ENCODE measurements around the gene NADK. TPM values are rescaled to one million over a fixed set of nuclear protein-coding genes. Genes with fewer than 3 reads are reported as not detected.

The NADK gene
- total RNA-seq, 1 donor from 2014 or later = 66.0 TPM

GRCh38 chr1:1760715-1761114, 17.6 kb downstream of the NADK start:
- H3K27ac Mint-ChIP-seq (ENCODE audit: unreplicated experiment) = no peak overlapping the region
- H3K4me3 Mint-ChIP-seq (ENCODE audit: unreplicated experiment) = no peak overlapping the region
- no peak for DNase-seq
- peaks cover 1% of the 10 kb centered on the region for H3K9me3 Mint-ChIP-seq (ENCODE audit: unreplicated experiment)
- H3K4me1 Mint-ChIP-seq (ENCODE audit: low read depth, unreplicated experiment) = peaks cover 6% of the 10 kb centered on the region
- peaks cover 5% of the 10 kb centered on the region for H3K27me3 Mint-ChIP-seq (ENCODE audit: unreplicated experiment)
- no peak for TF ChIP-seq CTCF (IDR thresholded peaks at IDR 0.05; ENCODE audit: partially characterized antibody, unreplicated experiment)
- no peaks in the 10 kb centered on the region for H3K36me3 Mint-ChIP-seq (ENCODE audit: unreplicated experiment)

GRCh38 chr1:1760345-1760650, 18.0 kb downstream of the NADK start:
- H3K9me3 Mint-ChIP-seq (ENCODE audit: unreplicated experiment) = peaks cover 1% of the 10 kb centered on the region
- TF ChIP-seq CTCF (IDR thresholded peaks at IDR 0.05; ENCODE audit: partially characterized antibody, unreplicated experiment) = no peak
- no peaks in the 10 kb centered on the region for H3K36me3 Mint-ChIP-seq (ENCODE audit: unreplicated experiment)
- peaks cover 6% of the 10 kb centered on the region for H3K4me1 Mint-ChIP-seq (ENCODE audit: low read depth, unreplicated experiment)
- H3K27me3 Mint-ChIP-seq (ENCODE audit: unreplicated experiment) = peaks cover 5% of the 10 kb centered on the region
- no peak overlapping the region for H3K4me3 Mint-ChIP-seq (ENCODE audit: unreplicated experiment)
- no peak for DNase-seq
- H3K27ac Mint-ChIP-seq (ENCODE audit: unreplicated experiment) = no peak overlapping the region

GRCh38 chr1:1759456-1760344, 18.6 kb downstream of the NADK start:
- DNase-seq = no peak
- Mint-ChIP-seq H3K9me3 (ENCODE audit: unreplicated experiment) (peaks cover 1% of the 10 kb centered on the region), H3K27ac (ENCODE audit: unreplicated experiment) (no peak overlapping the region), H3K4me3 (ENCODE audit: unreplicated experiment) (no peak overlapping the region), H3K36me3 (ENCODE audit: unreplicated experiment) (no peaks in the 10 kb centered on the region), H3K27me3 (ENCODE audit: unreplicated experiment) (peaks cover 5% of the 10 kb centered on the region), H3K4me1 (ENCODE audit: low read depth, unreplicated experiment) (peaks cover 6% of the 10 kb centered on the region)
- TF ChIP-seq CTCF (IDR thresholded peaks at IDR 0.05; ENCODE audit: partially characterized antibody, unreplicated experiment) = no peak

GRCh38 chr1:1758692-1759455, 19.4 kb downstream of the NADK start:
- no peak overlapping the region for H3K27ac Mint-ChIP-seq (ENCODE audit: unreplicated experiment)
- DNase-seq = no peak
- H3K27me3 Mint-ChIP-seq (ENCODE audit: unreplicated experiment) = peaks cover 5% of the 10 kb centered on the region
- H3K4me3 Mint-ChIP-seq (ENCODE audit: unreplicated experiment) = no peak overlapping the region
- H3K9me3 Mint-ChIP-seq (ENCODE audit: unreplicated experiment) = peaks cover 1% of the 10 kb centered on the region
- TF ChIP-seq CTCF (IDR thresholded peaks at IDR 0.05; ENCODE audit: partially characterized antibody, unreplicated experiment) = no peak
- H3K36me3 Mint-ChIP-seq (ENCODE audit: unreplicated experiment) = no peaks in the 10 kb centered on the region
- peaks cover 3% of the 10 kb centered on the region for H3K4me1 Mint-ChIP-seq (ENCODE audit: low read depth, unreplicated experiment)
